Stimulated activated CD8-positive, alpha-beta memory T cell treated with anti-CD3 and anti-CD28 coated beads, Interleukin-12 subunit alpha, Interleukin-12 subunit beta, amount 100 ng/mL, for 1 hour (primary cell): Measurements from ENCODE around the gene ASCC3.
"Not testable (repeated sequence)": the region's sequence is repeated elsewhere in the genome, so short reads cannot be mapped to it uniquely, and the experiment has no call there.

ENCODE experiments used
- DNase-seq: peaks from one replicate; pipeline ENCODE4 v3.0.0-alpha.2; 2020; ENCODE audit warnings: low read depth

The ASCC3 gene

GRCh38 chr6:100883347-100883746, 2.2 kb upstream of the ASCC3 start:
- DNase-seq: no peak

- DNase-seq: no peak
These were observed 545 bp upstream of the ASCC3 start for GRCh38 chr6:100881707-100882040.

DNA sequence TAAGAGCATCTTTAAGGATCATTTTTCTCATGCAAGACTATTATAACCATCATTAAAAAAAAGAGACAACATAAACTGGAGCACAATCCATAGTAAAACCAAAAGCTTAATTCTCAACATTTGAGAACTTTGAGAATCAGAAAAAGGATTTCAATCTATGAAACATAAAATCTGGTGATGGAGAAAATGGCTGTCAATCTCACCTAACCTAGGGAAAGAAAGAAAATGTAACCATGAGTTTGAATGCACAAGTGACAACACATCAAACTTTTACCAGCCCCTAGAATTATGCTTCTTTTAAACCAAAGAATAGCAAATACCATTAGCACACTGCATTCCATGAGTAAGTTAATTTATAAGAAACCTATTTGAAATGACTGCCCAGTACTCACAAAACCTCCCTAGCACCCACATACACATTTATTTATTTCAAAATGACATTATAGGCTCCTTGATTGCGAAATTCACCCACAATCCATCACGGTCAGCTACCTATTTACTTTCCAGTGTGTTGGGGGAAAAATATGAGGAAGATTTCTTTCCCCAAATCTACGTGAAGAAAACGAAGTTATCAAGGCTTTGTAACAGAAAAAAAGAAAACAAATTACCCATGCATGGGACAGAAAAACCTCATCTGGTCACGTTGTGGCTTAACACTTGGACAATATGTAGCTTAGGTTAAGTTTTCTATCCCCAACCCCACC, 828 bp downstream of the ASCC3 start:
- no peak for DNase-seq

GRCh38 chr6:100879317-100879716, 1.8 kb downstream of the ASCC3 start:
- no peak for DNase-seq

DNA sequence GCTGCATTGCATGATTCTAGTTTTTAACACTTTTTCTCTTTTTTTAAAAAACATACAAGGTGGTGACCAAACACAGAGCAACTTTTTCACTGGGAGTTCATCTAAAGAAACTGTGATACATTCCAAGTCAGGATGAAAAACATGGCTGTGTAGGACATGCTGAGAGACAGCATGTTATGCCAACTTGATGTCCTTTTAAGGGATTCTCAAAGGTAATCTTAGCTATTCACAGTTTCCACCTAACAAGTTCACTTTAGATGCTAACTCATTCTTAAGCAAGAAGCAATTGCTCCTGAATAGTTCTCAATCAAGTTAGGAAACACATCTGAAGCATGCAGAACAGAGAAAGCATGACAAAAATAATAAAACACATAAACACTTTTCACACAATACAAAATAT, 3.3 kb downstream of the ASCC3 start:
- DNase-seq: no peak

- no peak for DNase-seq
These were observed 4.9 kb downstream of the ASCC3 start for GRCh38 chr6:100876251-100876650.

DNA sequence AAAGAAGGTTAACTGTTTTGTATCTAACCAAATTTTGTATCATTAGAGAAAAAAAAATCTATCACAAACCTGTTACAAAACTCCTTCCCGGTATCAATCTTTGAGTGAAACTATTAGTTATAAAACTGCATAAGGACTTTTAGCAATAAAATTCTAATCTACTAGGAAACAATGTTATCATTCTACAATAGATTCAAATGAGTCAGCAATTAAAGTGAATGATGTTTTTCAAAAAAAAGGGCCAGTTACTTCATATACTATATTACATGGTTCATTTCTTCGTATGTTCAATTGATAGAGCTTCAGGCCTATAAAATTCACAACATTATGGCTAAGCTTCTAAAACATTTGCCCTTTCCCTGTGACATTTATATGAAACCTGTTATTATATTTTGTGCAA, 15.6 kb downstream of the ASCC3 start:
- no peak for DNase-seq

DNA sequence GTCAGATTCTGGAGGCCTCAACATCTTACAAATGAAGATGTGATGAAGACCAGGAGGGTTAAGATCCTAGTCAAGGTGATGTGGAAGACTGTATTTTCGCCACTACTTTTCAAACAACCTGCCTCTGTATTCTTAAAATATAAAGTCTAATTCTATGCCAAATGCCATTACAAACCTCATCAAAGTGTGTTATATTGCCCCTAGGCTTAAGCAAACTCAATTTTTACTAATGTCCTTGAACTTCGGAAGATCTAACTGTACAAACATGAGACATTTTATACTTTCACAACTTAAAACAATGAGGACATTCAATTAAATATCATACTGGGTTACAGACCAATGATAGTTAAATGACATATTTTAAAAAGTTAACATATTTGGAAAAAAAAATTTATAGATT, 19.1 kb downstream of the ASCC3 start:
- DNase-seq: no peak

DNA sequence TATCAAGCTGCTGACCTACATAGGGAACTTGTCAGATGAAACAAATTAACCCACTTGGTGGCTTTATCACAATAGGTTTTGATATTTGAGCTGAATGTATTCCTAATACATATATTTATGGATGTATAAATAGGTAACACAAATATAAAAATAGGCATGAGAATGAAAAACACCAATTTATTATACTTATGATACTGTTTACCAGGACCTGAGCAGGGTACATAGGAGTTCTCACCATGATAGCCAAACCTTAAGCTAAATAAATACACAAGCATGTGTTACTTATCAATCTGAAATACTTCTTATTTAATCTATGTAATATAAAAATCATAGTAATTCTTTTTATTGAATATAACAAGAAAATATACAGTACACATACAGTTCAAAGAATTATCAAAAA, 25.0 kb downstream of the ASCC3 start:
- DNase-seq: no peak

DNA sequence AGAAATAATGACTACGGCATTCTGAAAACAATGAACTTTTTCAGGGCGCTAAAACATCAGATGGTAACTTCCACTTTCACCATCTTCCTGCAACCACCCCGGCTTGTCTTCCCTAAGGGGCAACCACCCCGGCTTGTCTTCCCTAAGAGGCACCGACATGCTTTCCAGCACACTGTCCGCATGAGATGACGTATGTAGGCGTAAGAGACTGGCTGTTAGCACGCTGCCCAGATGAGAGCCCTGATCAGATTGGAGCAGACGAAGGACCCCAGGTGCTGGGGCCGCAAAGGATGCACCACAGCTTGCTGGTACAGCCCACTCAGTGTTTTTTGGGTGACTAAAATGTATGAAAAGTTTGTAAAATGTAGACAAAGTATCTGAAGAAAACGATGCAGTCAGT, 29.3 kb downstream of the ASCC3 start:
- no peak for DNase-seq

GRCh38 chr6:100850174-100850573, 31.0 kb downstream of the ASCC3 start:
- DNase-seq: no peak

- DNase-seq: no peak
These were observed 34.9 kb downstream of the ASCC3 start for GRCh38 chr6:100846276-100846675.

GRCh38 chr6:100845676-100846075, 35.5 kb downstream of the ASCC3 start:
- no peak for DNase-seq

- no peak for DNase-seq
These were observed 41.7 kb downstream of the ASCC3 start for GRCh38 chr6:100839419-100839818.

- no peak for DNase-seq
These were observed 43.1 kb downstream of the ASCC3 start for GRCh38 chr6:100838011-100838410.

DNA sequence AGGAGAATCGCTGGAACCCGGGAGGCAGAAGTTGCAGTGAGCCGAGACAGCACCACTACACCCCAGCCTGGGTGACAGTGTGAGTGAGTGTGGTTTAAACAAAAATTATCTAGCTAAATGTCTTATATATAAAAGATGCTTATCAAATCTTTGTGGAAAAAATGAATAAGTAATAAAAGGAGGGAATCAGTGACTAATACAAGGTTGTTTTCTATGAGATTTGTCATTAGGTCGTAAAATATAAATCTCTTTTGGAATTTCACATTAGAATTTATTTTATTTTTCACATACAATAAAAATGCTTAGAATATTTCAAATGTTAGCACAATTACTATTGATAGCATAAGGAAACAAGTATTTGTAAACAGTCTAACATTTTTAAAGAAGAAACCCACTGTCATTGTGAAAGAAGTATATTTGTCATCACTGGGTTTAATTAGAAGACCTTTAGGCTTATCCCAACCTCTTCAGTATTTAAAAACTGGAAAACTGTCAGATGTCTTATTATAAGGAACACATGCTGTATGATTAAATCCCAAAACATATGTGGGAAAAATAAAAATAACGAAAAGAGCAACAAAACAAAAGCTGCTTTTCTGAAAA, 47.1 kb downstream of the ASCC3 start:
- no peak for DNase-seq

GRCh38 chr6:100829077-100829595, 52.0 kb downstream of the ASCC3 start:
- not testable (repeated sequence) for DNase-seq

- no peak for DNase-seq
These were observed 58.1 kb downstream of the ASCC3 start for GRCh38 chr6:100823041-100823440.

- no peak for DNase-seq
These were observed 63.1 kb downstream of the ASCC3 start for GRCh38 chr6:100818066-100818465.

DNA sequence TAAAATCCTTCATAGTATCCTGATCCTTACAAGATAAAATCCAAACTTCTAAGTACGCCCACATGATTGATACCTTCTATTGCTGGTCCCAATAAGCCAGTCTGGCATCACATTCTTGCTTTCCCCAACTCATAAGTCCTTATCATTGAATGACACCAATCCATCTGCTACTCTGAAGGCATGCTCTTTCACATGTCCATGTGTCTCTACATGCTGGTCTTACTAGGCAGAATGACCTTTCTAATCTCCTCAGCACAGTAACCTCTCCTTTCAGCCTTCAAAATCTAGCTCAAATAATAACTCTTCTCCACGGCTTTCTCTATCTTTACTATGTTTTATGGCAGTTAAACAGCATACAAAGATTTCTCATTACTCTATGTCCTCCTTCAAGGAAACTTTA, 71.1 kb downstream of the ASCC3 start:
- no peak for DNase-seq

DNA sequence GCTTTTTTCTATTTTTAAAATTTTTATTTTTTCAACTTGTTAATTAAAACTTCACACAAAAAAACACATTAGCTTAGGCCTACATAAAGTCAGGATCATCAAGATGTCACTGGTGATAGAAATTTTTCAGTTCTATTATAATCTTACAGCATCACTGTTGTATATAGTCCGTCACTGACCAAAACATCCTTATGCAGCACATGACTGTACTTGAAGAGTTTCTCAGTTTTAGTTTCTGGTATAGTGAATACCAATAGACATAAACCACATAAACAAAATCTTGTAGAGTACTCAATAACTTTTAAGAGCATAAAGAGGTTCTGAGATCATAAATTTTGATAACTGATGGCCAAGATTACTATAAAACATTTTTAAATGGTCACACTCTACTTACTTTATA, 71.8 kb downstream of the ASCC3 start:
- DNase-seq: no peak

GRCh38 chr6:100808638-100809275, 72.4 kb downstream of the ASCC3 start:
- no peak for DNase-seq

- no peak for DNase-seq
These were observed 74.8 kb downstream of the ASCC3 start for GRCh38 chr6:100806296-100806695.
